NCI-H2196 treated with DMSO at 0.1 percent for 48 hours (cell line): Measurements from ENCODE around the gene ZNRF4.

Source experiments
- DNase-seq: peaks from one replicate; lab custom pipeline; 2025; ENCODE audit not compliant: unreplicated experiment; lab: John Stamatoyannopoulos, UW

The ZNRF4 gene

DNA sequence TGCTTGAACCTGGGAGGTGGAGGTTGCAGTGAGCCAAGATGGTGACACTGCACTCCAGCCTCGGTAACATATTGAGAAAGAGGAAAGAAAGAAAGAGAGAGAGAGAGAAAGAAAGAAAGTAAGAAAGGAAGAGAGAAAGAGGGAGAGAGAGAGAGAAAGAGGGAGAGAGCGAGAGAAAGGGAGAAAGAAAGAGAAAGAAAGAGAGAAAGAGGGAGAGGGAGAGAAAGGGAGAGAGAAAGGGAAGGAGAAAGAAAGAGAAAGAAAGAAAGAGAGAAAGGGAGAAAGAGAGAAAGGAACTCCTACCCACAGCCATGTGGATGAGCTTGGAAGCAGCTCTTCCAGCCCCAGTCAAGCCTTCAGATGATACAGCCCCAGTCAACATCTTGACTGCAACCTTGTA, 46.7 kb downstream of the ZNRF4 start:
- no peak for DNase-seq

GRCh38 chr19:5503598-5503997, 48.4 kb downstream of the ZNRF4 start:
- no peak for DNase-seq

- no peak for DNase-seq
Measured at GRCh38 chr19:5504114-5504513, 48.9 kb downstream of the ZNRF4 start.
